Left ventricle myocardium inferior (tissue), 1 donor: Measurements from ENCODE around the gene KIF25. TPM values are rescaled to one million over a fixed set of nuclear protein-coding genes. Genes with fewer than 3 reads are reported as not detected.
A peak's percentile ranks its signal among the peaks of the same experiment; 100 is the strongest.

ENCODE experiments used
- DNase-seq: peaks from one replicate; pipeline ENCODE4 v3.0.0-alpha.2; 2020
- H3K27ac ChIP-seq: fragments of 200-600 bp; replicated peaks from 2 replicates; pipeline ENCODE4 v1.8.0; 2021
- H3K27me3 ChIP-seq: fragments of 200-600 bp; 2 replicates; pipeline ENCODE4 v1.8.0; 2021; ENCODE audit warnings: low read depth
- H3K36me3 ChIP-seq: fragments of 200-600 bp; 2 replicates; pipeline ENCODE4 v1.8.0; 2021
- H3K4me1 ChIP-seq: fragments of 200-600 bp; 2 replicates; pipeline ENCODE4 v1.8.0; 2021
- H3K4me3 ChIP-seq: fragments of 200-600 bp; 2 replicates; pipeline ENCODE4 v1.8.0; 2021; ENCODE audit warnings: mild to moderate bottlenecking, moderate library complexity
- H3K9me3 ChIP-seq: fragments of 200-600 bp; replicated peaks from 2 replicates; pipeline ENCODE4 v1.8.0; 2021
- CTCF ChIP-seq: fragments of 200-600 bp; IDR thresholded peaks from 2 replicates; pipeline ENCODE4 v1.8.0; 2021; ENCODE audit warnings: antibody characterized with exemption, mild to moderate bottlenecking, borderline replicate concordance
- intact Hi-C: fragments of 100-400 bp; cut with micrococcal nuclease; formaldehyde crosslinking; loops from one replicate; pipeline ENCODE4 v1.11.0; 2022
- total RNA-seq: library from RNA; stranded (reverse); fragmentation: NEBNext Ultra II Directional; extraction: Animal tissue kit (Norgen Biotek cat#: 25700); gene quantifications from one replicate; pipeline ENCODE4 v1.2.1, GENCODE V29; 2021
- donor health status: DM: no; HTN: yes; CAD: no; lungs with severe emphysema.

Gene KIF25
- total RNA-seq, 1 donor from 2014 or later = 0.22 TPM

- Histone ChIP-seq H3K4me1 (peaks cover 30% of the 10 kb centered on the region), H3K4me3 (no peak overlapping the region), H3K9me3 (no peaks in the 10 kb centered on the region), H3K36me3 (no peaks in the 10 kb centered on the region), H3K27ac (no peak overlapping the region), H3K27me3 (no peaks in the 10 kb centered on the region)
- no peak for DNase-seq
- no peak for TF ChIP-seq CTCF
- intact Hi-C loops = no loop called here
These were observed 30.1 kb downstream of the KIF25 start for GRCh38 chr6:168027521-168027920.

- no peaks in the 10 kb centered on the region for H3K9me3 ChIP-seq
- no peaks in the 10 kb centered on the region for H3K36me3 ChIP-seq
- no peaks in the 10 kb centered on the region for H3K27me3 ChIP-seq
- peaks cover 37% of the 10 kb centered on the region for H3K4me1 ChIP-seq
- TF ChIP-seq CTCF = no peak
- no peak overlapping the region for H3K4me3 ChIP-seq
- H3K27ac ChIP-seq = no peak overlapping the region
- no peak for DNase-seq
- intact Hi-C loops = no loop called here
These were observed 30.7 kb downstream of the KIF25 start for GRCh38 chr6:168028181-168028580.

- intact Hi-C loops = no loop called here
- no peak for TF ChIP-seq CTCF
- peak overlapping the region; percentile 92 for H3K27ac ChIP-seq
- no peaks in the 10 kb centered on the region for H3K36me3 ChIP-seq
- no peak overlapping the region for H3K4me3 ChIP-seq
- DNase-seq = no peak
- H3K4me1 ChIP-seq = peaks cover 46% of the 10 kb centered on the region
- no peaks in the 10 kb centered on the region for H3K27me3 ChIP-seq
- no peaks in the 10 kb centered on the region for H3K9me3 ChIP-seq
These were observed 32.2 kb downstream of the KIF25 start for GRCh38 chr6:168029459-168030217.

- Histone ChIP-seq H3K9me3 (no peaks in the 10 kb centered on the region), H3K4me1 (peaks cover 46% of the 10 kb centered on the region), H3K4me3 (peak overlapping the region; percentile 19), H3K27me3 (no peaks in the 10 kb centered on the region), H3K36me3 (no peaks in the 10 kb centered on the region), H3K27ac (peak overlapping the region; percentile 92)
- no peak for TF ChIP-seq CTCF
- intact Hi-C loops = no loop called here
- no peak for DNase-seq
These were observed 32.8 kb downstream of the KIF25 start for GRCh38 chr6:168030218-168030746.

GRCh38 chr6:168030908-168031307 is 33.4 kb downstream of the KIF25 start:
- Histone ChIP-seq H3K4me3 (peak overlapping the region; percentile 19), H3K36me3 (no peaks in the 10 kb centered on the region), H3K27me3 (peaks cover 1% of the 10 kb centered on the region), H3K27ac (peak overlapping the region; percentile 92), H3K4me1 (peaks cover 52% of the 10 kb centered on the region), H3K9me3 (no peaks in the 10 kb centered on the region)
- no peak for DNase-seq
- no peak for TF ChIP-seq CTCF
- intact Hi-C loops = no loop called here
